Measurements from ENCODE around the gene SCAF4. TPM values are rescaled to one million over a fixed set of nuclear protein-coding genes. Genes with fewer than 3 reads are reported as not detected.

Gene SCAF4
- total and polyA plus RNA-seq, 2 of the 8 experiments (the other 6 are each of a cell fraction or from before 2014, with no cell fraction given) = 28.9 to 55.1 TPM

GRCh38 chr21:31724552-31724951 is 7.4 kb downstream of the SCAF4 start:
- Histone ChIP-seq H3K27me3 (replicated peaks in 1 of 4; ENCODE audit: control insufficient read depth in 3 of 4, extremely low read depth in 1 of 4, insufficient read depth in 3 of 4, low read length in 3 of 4) (no peaks in the 10 kb centered on the region), H3K36me3 (ENCODE audit: control insufficient read depth in 2 of 4, insufficient read depth in 4 of 4, low read length in 3 of 4) (peaks cover 0 to 4% (median 0%) of the 10 kb centered on the region in 4 experiments; a peak in 2 of 8 replicates), H3K9ac (replicated peaks in 1 of 4; ENCODE audit: extremely low read depth in 1 of 4, low read depth in 3 of 4, low read length in 3 of 4) (no peak overlapping the region), H3K9me3 (ENCODE audit: insufficient read depth in 2 of 2, low read depth in 1 of 2, low read length in 1 of 2) (no peaks in the 10 kb centered on the region), H3K79me1 (ENCODE audit: low read depth, low read length) (no peaks in the 10 kb centered on the region; the same call in 1 of the 2 replicates), H2AK5ac (ENCODE audit: low read depth, low read length) (no peak overlapping the region), H3K4me1 (replicated peaks in 1 of 4; ENCODE audit: control insufficient read depth in 3 of 4, insufficient read depth in 4 of 4, low read length in 3 of 4) (peaks cover 1 to 14% (median 4%) of the 10 kb centered on the region in 4 experiments; a peak in 4 of 7 replicates), H4K5ac (ENCODE audit: insufficient read length, low read depth, low read length) (no peak overlapping the region), H3K4ac (replicated peaks; ENCODE audit: insufficient read length, low read depth, low read length) (no peak overlapping the region), H3K56ac (replicated peaks; ENCODE audit: insufficient read length, low read depth, low read length) (no peak overlapping the region), H2BK120ac (replicated peaks; ENCODE audit: low read depth, low read length) (no peak overlapping the region), H3K4me3 (ENCODE audit: extremely low read depth in 1 of 4, insufficient read depth in 2 of 4, low read depth in 3 of 4, low read length in 4 of 4) (no peak overlapping the region), H3K4me2 (ENCODE audit: insufficient read depth in 1 of 2, low read depth in 2 of 2, low read length in 2 of 2) (no peak overlapping the region), H4K91ac (replicated peaks; ENCODE audit: insufficient read length, low read length) (no peak overlapping the region), H2AFZ (ENCODE audit: low read length) (no peak overlapping the region), H3K23me2 (ENCODE audit: low read depth, low read length) (no peaks in the 10 kb centered on the region; the same call in 1 of the 2 replicates), H2BK20ac (ENCODE audit: low read length) (no peak overlapping the region), H4K20me1 (replicated peaks in 1 of 2; ENCODE audit: control insufficient read depth in 1 of 2, insufficient read depth in 2 of 2, low read length in 2 of 2) (peaks cover 33 to 55% of the 10 kb centered on the region in 2 experiments), H3K27ac (ENCODE audit: low read depth, low read length) (no peak overlapping the region), H2BK5ac (ENCODE audit: low read depth, low read length) (no peak overlapping the region), H4K8ac (ENCODE audit: extremely low read depth, insufficient read depth, low read length) (no peak overlapping the region), H2BK12ac (ENCODE audit: low read depth, low read length) (no peak overlapping the region), H3K79me2 (ENCODE audit: control insufficient read depth in 1 of 2, insufficient read depth in 2 of 2, low read length in 2 of 2) (peaks cover 67 to 100% of the 10 kb centered on the region in 2 experiments), H3K23ac (ENCODE audit: insufficient read length) (no peak overlapping the region), H2BK15ac (ENCODE audit: low read length) (no peak overlapping the region), H3K18ac (ENCODE audit: extremely low read depth, low read length) (no peak overlapping the region), H3K14ac (ENCODE audit: insufficient read length) (no peak overlapping the region)
- WGBS, 2 experiments (ENCODE audit: extremely low coverage in 1 of 2, insufficient coverage in 1 of 2, insufficient read length in 1 of 2, insufficient replicate concordance in 2 of 2, low coverage in 1 of 2, low lambda C conversion rate in 2 of 2, missing lambda C conversion rate in 1 of 2) = 96% methylated on average over 4 of the region's 4 CpGs; no CpG with 5 or more reads in 1 of the 2 experiments
- no peak for FAIRE-seq
- TF ChIP-seq GABPA (IDR thresholded peaks at IDR 0.05; ENCODE audit: borderline replicate concordance, insufficient read depth, low read length) = no peak
- TF ChIP-seq POU5F1 (IDR thresholded peaks at IDR 0.05; ENCODE audit: low read depth, low read length) = no peak
- TF ChIP-seq CTBP2 (IDR thresholded peaks at IDR 0.05; ENCODE audit: borderline replicate concordance, insufficient read depth, insufficient read length, low read length) = no peak
- TF ChIP-seq TEAD4 (IDR thresholded peaks at IDR 0.05; ENCODE audit: low read depth, low read length) = no peak
- no peak for TF ChIP-seq CBX8 (IDR thresholded peaks at IDR 0.05; ENCODE audit: borderline replicate concordance, low read depth, low read length)
- ChIA-PET CTCF (ENCODE audit: partially characterized antibody) (interaction anchor here (0.7 kb wide), 1 partner anchor 315 kb away, joined by 3 read pairs; no protein-coding TSS in a partner anchor), POLR2A (ENCODE audit: partially characterized antibody) (interaction anchor here (1.1 to 1.4 kb wide), 3 partner anchors 8 to 46 kb away, joined by 3 to 5 read pairs (median 3); no protein-coding TSS in a partner anchor)
- no peak for DNase-seq (ENCODE audit: low read depth in 1 of 2, low spot score in 2 of 2)
